Globus pallidus (tissue), 1 donor: ENCODE data around the gene BCAR1.
A peak's percentile ranks its signal among the peaks of the same experiment; 100 is the strongest.
"Not testable (repeated sequence)": the region's sequence is repeated elsewhere in the genome, so short reads cannot be mapped to it uniquely, and the experiment has no call there.

Source experiments
- DNase-seq: peaks from one replicate; pipeline ENCODE4 v3.0.0-alpha.2; 2015; ENCODE audit warnings: low spot score

Gene BCAR1

DNA sequence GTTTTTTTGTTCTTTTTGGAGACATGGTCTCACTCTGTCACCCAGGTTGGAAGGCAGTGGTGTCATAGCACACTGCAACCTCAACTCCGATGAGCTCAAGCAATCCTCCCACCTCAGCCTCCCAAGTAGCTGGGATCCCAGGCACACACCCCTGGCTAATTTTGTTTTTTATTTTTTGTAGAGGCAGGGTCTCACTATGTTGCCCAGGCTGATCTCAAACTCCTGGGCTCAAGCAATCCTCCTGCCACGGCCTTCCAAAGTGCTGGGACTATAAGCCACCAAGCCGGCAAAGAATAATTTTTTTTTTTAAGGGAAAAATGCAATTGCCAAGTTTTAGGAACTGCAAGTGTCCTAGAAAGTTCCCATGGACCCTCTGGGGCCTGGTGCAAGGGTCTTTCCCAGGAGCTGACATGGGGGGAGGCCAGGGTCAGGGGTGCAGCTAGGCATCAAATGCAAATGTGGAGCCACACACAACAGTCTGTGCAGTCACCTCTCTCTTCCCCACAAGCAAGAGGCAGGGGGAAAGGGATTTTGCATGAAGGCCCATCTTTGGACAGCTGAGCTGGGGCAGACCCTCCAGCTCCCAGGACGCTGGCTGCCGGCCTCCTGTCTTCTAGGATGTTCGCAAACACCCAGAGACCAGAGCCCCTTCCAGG, 20.1 kb upstream of the BCAR1 start:
- no peak for DNase-seq

DNA sequence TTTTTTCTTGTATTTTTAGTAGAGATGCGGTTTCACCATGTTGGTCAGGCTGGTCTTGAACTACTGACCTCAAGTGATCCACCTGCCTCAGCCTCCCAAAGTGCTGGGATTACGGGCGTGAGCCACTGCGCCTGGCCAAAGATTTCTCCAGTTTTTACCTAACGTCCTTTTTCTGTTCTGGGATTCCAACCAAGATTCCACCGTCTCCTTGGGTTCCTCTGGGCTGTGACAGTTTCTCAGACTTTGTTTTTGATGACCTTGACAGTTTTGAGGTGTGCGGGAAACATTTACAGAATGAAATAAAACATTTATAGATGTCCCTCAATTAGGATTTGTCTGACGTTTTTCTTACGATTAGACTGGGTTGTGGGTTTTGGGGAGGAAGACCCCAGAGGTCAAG, 17.9 kb upstream of the BCAR1 start:
- DNase-seq: not testable (repeated sequence)

DNA sequence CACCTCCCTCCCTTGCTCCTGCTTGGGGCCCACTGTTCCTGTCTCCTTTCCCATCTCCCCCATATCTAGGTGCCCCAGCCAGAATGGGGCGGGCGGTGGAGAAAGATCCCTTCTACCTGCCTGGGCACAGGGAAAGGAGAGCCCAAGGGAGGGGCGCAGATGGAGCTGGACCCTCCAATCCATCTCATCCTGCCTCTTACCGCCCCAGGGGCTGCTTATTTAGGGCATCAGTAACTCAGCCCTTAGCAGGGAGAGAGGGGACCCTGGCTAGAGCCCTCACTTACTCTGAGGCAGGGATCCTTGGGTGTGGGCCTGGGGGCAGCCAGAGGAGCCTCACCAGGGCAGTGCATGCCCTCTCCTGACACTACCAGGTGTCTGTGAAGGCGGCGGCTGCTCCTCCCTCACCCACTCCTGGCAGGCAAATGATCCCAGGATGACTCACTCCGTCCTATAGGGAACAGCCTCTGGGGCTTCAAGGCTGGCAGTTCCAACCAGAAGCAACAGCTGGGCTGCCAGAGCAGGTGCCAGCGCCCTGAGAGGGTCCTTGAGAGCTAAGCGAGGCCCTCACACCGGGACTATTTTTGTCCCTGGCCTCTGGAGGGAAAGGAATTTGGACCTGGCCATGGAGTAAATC, 16.3 kb upstream of the BCAR1 start:
- no peak for DNase-seq

DNA sequence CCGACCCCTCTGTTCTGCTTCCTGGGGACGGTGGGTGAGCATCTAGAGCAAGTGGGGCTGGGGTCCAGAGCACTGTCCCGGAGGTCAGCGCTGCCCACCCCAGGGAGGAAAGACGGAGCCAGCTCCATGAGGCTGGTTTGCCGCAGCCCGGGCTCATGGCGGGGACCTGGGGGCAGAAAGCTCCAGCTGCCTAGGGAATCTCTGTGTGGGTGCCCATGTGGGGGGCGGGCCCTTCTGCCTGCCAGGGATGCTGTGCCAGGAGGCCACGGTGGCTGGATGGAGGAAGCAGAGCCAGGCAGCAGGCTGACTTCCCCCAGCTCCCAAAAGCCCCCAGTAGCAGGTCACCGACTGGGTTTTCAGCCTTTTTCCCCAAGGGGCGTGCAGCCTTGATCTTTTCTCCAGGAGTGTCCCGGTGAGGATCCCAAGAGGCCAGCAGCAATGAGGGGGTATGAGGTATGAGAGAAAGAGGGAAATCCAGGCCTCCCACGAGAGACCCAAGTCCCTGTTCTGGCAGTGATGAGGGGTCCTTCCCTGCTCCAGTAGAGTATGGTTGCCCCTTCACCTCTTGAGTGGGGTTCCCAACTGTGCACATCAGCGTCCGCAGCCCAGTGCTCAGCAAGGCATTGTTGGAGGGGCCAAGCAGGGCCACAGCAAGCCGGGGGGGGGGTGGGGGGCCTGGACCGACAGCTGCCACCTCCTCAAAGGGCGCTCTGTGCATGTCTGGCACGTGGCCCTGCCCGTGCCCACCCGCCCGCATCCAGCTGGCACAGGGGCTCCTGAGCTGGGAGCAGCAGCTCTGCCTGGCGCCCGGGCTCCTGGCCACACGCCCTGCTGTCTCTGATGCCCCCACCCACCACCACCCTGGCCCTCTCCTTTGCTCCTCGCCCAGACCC, 15.6 kb upstream of the BCAR1 start:
- DNase-seq: peak; percentile 86

DNA sequence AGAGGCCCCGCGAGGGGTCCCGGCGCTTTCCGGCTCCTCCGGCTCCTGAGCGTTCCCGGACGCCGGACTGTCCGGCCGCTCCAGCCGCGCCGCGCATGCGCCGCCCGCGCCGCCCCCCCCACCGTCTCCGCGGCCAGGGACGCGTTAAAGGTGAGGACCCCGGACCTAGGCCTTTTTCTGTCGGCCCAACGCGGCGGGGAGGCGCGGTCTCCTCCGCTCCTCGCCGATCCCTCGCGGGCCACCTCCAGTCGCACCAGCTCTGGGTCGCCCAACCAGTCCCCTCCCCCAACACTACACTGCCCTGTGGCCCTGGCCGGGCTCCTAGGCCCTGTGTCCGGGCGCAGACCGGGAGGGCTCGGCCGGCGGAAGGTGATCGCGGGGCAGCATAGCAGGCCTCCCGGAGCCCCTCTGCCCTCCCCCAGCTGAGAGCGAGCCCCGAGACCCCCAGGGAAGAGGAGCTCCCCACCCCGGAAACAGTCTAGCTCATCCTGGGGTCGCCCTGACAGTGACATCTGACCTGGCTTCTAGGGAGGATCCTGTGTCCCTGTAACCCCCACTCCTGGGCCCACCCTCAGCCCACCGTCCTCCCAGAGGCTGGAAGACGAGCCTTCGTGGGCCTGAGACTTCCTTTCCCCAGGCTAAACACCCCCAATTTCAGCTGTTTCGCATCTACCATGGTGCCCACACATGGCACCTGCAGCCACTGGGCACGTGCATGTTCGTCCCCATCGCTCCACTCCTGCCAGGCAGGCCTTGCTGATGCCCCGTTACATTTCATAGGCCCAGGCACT, 14.7 kb upstream of the BCAR1 start:
- no peak for DNase-seq

DNA sequence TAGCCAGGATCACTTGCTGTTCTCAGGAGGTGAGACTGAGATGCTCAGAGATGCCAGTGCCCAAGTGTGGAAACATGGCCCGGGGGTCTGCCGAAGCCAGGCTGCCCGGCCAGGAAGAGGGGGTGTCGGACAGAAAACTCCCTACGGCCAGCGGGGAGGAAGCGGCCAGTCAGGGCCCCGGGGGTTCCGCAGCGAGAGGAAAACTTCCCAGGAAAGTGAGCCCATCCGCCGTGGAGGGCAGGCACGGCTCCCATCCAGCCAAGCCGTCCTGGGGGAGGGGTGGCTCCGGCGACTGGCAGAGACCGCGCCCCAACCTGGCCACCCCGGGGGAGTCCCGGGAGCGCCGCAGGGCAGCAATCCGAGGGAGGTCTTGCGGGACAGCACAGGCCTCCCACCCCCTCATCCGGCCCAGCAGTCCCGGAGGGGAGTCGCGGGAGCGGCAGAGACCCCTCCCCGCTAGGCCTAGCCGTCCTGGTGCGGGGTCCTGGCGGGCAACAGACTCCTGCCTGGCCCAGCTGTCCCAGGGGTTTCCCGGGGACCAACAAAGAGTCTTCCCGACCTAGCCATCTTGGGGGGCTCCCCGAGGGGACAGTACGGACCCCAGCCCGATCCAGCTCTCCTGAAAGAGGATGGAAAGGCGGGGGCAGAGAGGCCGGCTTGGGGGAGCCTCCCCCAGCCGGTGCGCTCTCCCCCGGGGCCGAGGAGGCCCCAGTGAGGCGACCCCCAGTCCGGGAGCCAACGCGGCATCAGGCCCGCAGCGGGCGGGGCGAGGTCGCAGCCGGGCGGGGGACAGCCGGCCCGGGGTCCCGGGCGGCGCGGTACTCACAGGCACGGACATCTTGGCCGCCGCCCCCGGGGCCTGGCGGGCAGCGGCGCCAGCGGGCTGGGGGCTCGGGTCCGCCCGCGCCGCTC, 13.8 kb upstream of the BCAR1 start:
- no peak for DNase-seq

DNA sequence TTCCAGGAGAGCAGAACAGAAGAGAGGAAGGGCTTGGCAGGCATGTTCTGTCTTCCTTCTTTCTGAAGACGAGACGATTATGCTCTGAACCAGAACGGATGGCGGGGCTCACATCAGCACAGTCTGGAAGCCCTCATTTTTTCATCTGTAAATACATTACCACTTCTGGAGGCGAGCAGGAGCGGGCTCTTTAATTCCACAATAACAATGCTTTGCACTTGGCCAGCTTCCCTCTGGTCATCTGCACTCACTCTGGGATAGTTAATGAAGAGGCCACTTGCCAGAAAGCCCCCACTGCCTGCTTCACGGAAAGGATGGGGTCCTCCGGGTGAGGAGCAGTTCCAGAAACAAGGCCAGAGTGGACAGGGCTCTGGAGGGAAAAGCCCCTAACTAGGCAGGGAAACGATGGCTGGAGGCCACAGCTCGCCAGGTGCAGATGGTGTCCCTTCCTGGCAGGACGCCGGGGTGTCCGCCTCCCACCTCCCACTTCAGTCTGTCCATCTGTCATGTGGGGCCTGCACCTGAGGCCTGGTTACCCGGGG, 13.1 kb upstream of the BCAR1 start:
- no peak for DNase-seq

DNA sequence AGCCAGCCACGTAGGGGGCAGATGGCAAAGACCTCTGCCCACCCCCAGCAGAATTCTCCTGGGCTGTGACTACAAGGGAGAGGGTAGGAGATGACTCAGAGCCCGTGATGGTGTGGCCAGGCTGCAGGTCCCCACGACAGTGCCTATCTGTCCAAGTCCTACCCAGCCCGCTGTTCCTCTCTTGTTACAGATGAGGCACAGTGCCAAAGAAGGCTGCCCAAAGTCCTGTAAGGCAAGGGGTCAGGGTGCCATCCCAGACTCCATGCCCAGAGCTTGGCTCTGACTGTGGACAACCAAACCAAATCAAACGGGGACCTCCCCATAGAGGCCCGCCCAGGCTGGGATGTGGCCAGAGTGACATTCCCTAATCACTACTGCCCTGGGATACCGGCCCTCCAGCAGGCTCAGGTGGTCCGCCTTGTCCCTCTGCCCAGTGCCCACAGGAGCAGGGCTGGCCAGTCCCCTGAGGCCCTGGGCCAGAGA, 12.6 kb upstream of the BCAR1 start:
- DNase-seq: no peak

DNA sequence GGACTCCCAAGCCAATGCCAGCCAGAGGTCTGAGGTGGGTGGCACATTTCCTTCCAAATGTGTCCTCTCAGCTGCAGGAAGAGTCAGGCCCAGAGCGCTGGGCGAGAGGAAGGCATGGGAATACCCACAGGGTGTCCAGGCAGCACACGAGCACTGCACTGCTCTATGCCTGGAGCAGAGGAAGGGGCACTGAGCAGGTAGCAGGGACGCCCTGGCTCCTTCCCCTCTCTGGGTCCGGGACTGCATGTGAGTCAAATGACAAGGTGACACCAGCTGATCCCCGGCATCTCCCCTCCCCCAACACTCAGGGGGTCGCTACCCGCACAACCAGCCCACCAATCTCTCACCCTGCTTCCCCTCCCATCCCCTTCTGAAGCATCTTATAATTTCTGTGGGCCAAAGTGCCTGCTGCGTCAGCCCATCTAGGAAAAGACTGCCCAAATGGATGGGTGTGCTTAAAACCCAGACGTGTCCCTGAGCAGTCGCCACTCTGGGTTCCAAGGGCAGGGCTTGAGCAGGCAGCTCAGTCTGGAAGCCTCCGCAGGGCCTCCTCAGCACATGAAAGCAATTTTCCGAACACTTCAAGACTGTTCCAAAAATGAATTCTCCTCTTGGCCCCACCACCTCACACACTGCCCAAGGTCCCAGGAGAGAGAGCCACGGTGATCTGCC, 12.0 kb upstream of the BCAR1 start:
- DNase-seq: no peak

DNA sequence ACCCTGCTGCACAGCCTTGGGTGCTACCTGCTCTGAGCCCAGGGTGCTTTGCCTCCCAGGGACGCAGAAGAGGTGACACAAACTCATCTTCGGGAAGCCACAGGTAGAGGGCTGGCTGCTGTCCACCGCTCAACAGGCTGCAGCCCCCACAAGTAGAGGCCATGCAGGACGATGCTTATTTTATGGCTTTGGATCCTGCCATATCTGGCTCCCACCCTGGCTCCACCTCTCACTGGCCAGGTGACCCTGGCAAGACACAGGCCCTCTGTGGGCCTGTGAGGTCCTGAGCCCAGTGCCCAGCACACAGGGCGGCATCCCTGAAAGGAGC, 11.3 kb upstream of the BCAR1 start:
- no peak for DNase-seq

DNA sequence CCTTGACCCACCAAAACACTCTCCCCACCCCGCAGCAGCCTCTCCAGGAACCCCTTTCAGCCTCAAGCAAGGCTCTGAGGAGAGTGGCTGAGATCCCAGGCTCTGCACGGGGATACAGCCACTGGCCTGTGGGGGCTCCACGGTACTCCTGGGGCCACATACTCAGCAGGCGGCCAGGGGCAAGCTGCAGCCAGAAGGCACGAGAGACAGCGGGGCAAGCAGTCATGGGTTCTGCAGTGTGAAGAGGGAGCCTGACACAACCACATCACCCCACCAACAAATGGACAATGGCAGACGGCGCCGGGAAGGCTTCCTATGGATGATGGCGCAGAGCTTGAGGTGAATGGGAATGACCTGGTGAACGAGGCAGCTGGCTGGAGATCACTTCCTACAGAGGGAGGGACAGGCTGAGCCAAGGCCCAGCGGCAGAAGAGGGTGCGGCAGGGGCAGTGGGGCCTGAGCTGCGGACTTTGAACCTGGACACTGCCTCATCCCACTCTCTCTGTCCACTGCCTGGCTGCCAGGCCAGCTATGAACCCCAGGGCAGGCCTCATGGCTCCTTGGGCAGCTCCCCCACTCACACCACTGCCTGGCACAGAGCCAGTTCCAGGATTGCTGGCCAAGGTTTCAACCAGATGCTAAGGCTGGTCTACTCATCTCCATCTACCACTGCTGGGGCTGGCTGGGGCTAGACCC, 10.8 kb upstream of the BCAR1 start:
- no peak for DNase-seq

DNA sequence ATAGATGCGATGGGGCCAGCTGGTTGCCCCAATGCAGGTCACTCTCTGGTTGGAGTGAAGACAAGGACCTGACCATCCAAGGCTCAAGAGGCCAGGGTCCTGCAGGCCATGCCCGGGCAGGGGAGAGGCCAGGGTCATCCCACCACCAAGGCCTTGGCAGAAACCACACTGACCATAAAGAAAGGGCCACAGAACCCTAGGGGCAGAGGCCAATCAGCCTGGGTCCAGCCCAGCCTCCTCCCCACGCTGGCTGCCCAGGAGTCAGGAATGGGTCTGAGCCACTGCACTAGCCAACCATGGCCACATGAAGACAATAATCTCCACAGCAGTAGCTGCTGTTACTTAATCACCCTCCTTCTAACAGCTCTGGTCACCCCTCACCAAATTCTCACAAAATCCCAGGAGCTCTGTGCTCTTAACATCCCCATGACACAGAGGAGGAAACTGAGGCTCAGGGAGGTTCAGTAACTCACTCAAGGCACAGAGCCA, 10.2 kb upstream of the BCAR1 start:
- no peak for DNase-seq

DNA sequence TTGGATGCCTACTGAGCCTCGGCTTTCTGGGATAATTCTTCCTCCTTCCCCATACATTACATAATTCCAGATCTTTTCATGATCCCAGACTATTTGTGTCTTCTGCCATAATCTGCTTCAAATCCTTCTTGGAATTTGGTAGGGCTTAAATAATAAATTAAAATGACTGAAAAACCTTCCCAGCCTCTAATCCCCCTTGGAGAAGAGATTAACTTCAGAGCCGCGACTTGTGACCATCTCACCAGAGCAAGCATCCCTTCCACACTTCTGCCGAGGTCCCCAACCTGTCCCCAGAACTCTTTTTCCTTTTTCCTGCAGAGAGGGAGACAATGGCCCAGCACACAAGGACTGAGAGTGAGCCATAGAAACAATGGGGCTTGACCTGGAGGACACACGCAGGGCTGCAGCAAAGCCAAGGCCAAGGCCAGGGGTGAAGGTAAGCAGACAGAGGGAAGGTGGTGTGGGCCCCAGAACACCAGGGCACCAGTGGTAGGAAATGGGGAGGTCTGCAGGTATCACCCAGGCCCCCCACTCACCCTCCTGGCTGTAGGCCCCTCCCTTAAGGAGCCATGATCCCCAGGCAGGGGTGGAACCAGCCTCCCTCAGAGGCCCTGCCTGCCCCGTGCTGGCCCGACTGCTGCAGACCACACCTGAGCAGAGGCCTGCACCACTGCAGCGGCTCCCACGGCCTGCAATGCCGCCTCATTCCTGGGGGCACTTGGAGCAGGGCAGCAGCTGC, 9.6 kb upstream of the BCAR1 start:
- DNase-seq: no peak

DNA sequence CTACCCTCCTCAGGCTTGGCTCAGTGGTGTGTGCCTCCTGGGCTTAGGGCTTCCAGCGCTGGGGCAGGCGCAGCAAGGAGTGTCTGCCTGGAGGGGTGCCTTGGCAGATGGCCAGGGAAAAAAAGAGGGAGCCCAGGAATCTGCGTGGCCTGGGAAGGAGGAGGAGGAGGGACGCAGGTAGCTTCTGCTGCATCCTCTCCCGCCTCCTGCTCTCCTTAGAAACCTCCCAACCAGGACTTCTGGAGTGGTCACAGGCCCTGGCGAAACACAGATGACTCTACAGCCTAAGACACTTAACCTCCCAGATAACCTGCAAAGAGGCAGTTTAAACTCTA, 7.3 kb upstream of the BCAR1 start:
- no peak for DNase-seq

DNA sequence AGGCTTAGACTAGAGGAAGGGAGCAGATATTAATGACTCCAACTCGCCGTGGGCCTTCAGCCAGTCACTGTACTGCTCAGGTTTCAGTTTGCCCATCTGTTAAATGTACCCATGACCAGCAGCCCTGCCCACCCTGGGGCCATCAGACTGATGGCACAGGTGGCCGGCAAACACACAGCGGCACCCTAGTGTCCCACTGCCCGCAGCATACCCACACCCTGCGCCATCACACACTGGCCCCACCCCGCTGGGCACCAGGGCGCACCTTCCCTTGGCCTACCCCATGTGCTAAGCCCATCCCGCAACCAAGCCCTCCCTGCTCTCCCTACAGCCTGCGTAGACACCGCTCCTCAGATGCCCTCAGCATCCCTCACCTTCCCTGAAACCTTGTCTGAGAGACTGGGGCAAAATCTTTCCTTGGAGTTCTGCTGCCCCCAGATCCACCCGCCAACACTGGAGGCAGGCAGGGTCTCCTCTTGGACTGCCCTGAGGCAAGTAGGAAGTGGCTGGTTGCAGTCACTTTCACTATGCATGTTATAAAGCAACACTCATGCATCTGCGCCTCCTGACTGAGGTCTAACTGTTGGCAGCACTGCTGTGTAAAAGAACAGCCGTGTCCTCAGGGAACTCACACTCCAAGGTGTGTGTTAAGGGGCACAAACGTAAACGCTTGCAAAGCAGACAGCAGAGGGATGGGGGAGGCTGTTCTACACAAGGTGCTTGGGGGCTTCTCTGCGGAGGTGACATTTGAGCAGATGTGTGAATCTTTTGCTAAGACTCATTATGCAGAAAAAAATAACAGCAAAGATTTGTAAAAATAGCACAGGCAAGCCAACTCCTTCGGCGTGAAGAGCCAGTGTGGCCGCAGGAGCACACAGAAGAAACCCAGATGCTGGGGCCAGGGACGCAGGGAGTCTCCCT, 6.7 kb upstream of the BCAR1 start:
- DNase-seq: no peak

DNA sequence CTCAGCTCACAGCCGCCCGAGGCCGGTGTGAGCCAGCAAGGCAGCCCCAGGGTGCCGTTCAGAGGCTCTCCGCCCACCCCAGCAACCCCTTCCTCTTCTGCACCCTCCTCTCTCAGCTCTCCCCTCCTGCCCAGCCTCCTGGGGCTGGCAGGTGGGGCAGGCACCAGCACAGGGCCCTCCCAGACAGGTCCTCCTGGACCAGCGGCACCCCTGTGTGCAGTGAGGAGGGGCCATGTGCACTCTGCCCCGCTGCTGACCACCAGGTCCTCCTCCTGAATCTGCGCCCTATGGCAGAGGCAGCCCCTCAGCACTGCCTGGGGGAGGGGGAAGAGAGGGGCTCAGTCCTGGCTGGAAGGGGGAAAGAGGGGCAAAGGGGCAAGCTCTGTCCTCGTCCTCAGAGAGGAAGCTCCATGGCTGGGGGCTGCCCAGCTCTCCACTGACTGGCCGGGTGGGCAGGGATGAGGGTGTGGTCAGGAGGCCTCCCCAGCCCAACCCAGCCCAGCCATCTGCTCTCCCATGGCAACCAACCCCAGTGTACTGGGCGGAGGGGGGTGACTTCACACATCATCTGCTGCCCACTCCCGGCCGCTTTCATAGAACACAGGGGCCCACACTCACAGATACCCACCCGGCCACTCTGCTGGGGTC, 5.4 kb upstream of the BCAR1 start:
- DNase-seq: peak; percentile 73

DNA sequence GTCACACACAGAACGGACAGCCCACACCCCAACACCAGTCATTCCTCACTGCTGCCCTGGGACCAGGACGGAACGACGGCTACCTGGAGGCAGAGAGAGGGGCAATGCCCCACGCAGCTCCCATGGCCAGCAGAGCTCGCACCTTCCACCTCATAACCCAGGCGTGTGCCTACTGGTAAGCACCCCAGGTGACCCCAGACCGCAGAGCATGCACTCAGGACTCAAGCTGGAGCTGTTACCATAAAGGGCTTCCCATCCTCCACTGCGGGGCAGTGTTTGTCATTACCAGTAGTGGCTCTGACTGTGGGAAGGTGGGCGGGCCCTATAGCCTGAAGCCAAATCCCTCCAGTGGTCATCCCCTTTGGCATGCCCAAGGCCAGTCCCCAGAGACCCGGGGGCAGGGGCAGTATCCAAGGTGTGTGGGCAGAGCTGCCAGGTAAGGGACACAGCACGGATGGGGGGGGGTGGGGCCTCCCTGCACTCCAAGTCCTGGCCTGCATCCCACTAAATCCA, 4.7 kb upstream of the BCAR1 start:
- DNase-seq: peak; percentile 60
